LHCN-M2 (cell line): ENCODE results near the gene DENND4C. TPM values are rescaled to one million over a fixed set of nuclear protein-coding genes. Genes with fewer than 3 reads are reported as not detected.
"Not testable (repeated sequence)": the region's sequence is repeated elsewhere in the genome, so short reads cannot be mapped to it uniquely, and the experiment has no call there.

Experiments used
- DNase-seq: peaks from one replicate; pipeline ENCODE4 v3.0.0-alpha.2; 2012; ENCODE audit warnings: low read depth
- total RNA-seq: library from RNA; depleted of rRNA; stranded (reverse); fragments of >200 nt; gene quantifications from 2 replicates; pipeline ENCODE4 v1.2.3, GENCODE V29; 2014

Gene DENND4C
- total RNA-seq, 1 experiment from 2014 or later = 29.3 TPM

- DNase-seq = no peak
Measured at GRCh38 chr9:19372567-19372966, 142.1 kb downstream of the DENND4C start.

DNA sequence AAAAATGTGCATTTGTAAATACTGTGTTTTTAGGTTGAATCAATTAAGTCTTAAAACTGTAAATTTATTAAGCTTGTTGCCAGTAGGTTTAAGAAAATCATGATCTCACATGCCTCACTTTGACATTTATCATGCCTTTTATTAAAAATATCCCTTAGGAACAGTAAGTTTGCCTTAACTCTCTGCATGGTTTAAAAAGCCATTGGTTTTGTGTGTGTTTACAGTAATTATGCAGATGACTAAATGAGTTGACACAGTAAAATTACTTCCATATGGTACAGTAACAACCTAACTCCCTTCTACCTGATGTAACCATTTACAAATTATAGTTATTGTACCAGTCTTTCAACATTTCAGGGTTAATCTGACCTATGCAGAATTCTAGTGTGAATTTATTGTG, 143.0 kb downstream of the DENND4C start:
- no peak for DNase-seq

DNA sequence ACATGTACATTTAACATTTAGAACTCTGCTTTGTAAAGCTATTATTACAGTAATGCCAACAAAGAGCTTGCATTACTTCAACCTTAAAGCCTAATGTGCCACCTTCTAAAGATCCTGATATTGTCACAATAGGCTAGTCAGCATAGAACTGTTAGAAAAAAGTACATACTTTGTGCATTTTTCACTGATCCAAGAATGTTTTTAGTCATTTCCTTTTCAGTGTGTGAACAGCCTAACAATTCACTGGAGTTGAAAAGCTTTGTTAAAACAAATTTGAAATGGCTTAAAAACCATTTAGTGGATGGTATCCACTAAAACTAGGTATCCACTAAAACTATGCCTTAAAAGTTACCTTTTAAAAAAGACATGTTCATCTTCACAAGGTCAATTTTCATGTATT, 145.0 kb downstream of the DENND4C start:
- DNase-seq = no peak

DNA sequence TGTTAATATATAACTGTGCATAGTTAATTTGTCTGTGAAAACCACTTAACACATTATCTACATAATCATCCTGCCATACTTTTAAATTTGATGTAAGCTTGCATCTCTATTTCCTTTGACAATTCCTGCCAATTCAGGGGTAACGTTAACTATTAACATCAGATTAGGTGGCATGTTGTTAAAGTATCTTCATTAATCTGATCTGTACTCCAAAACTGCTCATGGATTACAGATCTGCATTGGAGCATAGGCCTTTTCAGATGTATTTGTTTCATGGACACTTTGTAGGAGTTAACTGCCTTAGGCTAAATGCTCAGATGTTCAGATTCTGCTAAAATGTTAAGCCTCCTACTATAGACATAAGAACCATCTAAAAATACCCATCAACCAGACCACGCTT, 146.4 kb downstream of the DENND4C start:
- DNase-seq = no peak

DNA sequence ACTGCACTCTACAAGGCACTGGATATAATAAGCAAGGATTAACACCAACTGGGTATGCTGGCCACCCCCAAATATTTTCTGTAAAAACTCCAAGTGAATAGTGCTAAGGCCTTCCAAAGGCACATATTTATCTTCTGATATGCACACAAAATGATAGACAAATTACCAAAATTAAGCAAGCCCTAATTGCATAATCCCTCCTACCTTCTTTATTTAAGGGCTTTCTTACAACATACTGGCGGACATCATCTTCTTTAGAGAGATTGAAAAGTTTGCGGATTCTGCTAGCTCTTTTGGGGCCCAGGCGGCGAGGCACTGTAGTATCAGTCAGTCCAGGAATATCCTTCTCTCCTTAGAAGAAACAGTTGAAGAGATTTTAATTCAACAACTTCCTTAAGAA, 147.7 kb downstream of the DENND4C start:
- DNase-seq = no peak

- DNase-seq = no peak
Measured at GRCh38 chr9:19378647-19379046, 148.2 kb downstream of the DENND4C start.

- DNase-seq = no peak
Measured at GRCh38 chr9:19379283-19379682, 148.8 kb downstream of the DENND4C start.

- peak; percentile 30 for DNase-seq
Measured at GRCh38 chr9:19379697-19380046, 149.2 kb downstream of the DENND4C start.

DNA sequence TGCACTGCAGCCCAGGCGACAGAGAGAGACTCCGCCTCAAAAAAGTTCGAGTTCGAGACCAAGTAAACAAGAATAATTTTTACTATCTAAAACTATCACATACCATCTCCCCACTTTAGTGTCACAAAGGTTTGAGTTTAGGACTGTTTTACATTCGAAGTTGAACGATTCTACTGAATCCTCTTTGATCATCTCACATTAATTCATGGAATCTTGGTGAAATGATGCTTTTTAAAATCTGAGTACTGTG, 150.3 kb downstream of the DENND4C start:
- DNase-seq = no peak

DNA sequence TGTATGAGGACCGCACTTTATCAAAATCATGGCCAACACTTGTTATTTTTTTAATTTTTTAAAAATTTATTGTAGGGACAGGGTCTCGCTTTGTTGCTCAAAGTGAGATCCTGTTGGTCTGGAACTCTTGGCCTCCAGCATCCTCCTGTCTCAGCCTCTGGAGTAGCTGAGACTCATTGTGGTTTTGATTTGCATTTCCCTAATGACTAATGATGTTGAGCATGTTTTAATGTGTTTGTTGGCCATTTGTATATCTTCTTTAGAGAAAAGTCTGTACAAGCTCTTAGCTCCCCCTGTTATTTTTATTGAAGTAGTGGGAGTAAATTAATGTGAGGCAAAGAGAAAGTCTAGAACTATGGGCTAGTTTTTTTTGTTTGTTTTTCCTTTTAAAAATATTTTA, 151.2 kb downstream of the DENND4C start:
- no peak for DNase-seq

- not testable (repeated sequence) for DNase-seq
Measured at GRCh38 chr9:19385212-19385611, 154.7 kb downstream of the DENND4C start.

DNA sequence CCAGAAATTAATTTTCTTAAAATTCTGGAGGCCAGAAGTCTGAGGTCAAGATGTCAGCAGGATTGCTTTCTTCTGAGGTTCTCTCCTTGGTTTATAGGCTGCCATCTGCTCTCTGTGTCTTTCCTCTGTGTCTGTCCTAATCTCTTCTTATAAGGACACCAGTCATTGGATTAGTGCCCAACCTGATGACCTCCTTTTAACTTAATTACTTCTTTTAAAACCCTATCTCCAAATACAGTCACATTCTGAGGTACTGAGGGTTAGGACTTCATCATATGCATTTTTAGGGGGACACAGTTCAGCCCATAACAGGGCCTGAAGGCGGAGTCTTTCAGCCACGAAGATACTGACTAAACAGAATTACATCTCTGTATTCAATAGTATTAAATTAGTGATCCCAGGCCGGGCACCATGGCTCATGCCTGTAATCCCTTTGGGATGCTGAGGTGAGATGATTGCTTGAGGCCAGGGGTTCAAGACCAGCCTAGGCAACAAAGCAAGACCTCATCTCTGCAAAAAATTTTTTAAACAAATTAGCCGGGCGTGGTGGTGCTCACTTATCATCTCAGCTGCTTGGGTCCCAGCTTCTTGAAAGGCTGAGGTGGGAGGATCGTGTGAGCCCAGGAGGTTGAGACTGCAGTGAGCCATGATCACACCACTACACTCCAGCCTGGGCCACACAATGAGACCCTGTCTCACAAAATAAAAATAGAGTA, 155.5 kb downstream of the DENND4C start:
- DNase-seq = no peak

DNA sequence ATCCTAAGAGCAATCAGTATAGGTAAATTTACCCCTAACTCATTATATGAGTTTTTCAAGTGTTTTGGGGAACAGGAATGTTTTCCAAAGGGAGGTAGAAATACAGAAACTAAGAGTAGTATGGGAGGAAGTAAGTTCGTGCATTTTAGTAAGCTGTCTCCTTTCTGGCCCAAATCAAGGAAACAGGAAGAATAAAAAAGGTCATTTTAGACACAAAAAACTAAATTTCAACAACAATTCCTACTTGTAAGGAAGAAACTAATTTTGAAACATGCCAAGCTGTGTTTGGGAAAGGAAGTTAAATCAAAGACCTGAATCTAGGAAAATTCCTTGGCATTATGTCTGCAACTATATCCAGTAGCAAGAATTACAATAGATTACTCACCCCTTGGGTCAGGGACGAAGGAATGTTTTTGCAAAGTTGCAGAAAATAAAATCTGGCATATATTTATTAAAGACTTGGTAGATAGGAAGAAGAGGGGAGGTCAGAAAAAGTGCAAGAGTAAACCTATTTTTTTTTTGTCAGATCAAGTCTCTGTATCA, 156.1 kb downstream of the DENND4C start:
- DNase-seq = no peak

GRCh38 chr9:19387317-19387716, 156.8 kb downstream of the DENND4C start:
- no peak for DNase-seq

DNA sequence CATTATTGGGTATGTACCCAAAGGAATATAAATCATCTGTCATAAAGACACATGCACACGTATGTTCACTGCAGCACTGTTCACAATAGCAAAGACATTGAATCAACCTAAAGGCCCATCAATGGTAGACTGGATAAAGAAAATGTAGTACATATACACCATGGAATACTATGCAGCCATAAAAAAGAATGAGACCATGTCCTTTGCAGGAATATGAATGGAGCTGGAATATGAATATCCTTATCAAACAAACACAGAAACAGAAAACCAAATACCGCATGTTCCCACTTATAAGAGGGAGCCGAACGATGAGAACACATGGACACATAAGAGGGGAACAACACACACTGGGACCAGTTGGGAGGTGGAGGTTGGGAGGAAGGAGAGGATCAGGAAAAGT, 159.0 kb downstream of the DENND4C start:
- DNase-seq = not testable (repeated sequence)

GRCh38 chr9:19397845-19398244, 167.4 kb downstream of the DENND4C start:
- no peak for DNase-seq

GRCh38 chr9:19403231-19403630, 172.7 kb downstream of the DENND4C start:
- not testable (repeated sequence) for DNase-seq

DNA sequence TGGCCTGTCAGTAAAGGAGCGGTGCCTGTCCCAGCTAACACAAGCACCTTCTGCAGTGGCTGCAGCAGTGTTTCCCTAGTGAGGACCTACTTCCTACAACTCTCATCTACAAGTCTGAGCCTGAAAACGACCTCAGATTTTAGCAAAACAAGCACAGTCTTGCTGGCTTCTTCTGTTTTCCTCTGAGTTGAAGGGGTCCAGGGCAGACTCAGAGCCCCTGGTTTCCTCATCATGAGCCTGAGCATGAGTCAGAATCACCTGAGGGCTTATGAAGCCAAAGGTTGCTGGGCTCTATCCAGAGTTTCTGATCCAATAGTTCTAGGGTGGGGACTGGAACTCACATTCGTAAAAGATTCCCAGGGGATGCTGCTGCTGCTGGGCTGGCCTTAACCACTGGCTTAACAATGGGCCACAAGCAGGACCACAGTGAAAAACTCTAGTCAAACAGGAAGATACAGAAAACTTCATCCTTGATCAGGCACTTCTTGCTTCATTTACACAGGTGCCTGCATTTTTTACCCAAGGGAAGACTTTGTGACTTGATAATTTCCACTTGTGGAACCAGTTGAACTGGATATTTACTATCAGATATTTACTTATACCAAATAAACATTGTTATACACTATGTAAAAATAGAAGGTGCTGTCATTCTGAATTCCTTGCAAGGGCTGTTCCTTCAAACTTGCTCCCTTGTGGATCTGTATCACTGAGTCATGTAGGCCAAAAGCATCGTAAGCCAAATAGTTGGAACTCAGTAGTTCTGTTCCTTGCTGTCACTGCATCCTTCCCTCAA, 174.0 kb downstream of the DENND4C start:
- DNase-seq = no peak

DNA sequence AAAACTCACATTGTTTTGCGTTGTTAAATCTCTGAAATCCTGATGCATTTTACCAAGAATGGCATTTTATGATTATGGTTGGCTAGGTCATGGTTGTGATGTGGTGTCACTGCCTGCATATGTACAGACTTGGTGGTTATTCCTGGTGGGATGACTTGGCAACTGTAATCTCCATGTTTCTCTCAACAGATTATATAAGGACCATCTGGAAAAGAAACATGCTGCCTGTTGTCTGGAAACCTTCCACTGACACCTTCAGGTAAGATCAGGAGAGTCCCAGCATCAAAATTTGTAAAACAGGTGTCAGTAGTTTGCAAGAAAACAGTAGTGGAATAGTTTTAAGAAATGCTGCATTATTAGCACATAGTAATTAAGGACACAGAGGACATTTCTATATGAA, 175.3 kb downstream of the DENND4C start:
- DNase-seq = no peak

DNA sequence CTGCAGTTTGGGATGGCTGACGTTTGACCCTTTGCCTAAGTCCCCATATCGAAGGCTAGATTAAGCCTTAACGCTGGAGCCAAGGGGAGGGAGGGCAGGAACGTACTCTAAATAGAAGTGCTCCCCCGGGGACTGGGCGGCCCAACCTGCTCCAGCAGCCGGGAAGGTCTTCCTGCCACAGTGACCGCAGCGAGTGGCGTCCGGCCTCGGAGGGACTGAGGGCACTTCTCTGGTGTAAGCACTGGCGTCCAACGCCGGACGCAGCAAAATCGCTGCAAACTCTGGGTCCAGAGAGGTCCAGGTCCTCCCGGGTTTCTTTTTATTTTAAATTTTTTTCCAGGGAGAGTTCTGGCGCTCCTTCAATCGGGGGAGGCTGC, 177.8 kb downstream of the DENND4C start:
- no peak for DNase-seq

DNA sequence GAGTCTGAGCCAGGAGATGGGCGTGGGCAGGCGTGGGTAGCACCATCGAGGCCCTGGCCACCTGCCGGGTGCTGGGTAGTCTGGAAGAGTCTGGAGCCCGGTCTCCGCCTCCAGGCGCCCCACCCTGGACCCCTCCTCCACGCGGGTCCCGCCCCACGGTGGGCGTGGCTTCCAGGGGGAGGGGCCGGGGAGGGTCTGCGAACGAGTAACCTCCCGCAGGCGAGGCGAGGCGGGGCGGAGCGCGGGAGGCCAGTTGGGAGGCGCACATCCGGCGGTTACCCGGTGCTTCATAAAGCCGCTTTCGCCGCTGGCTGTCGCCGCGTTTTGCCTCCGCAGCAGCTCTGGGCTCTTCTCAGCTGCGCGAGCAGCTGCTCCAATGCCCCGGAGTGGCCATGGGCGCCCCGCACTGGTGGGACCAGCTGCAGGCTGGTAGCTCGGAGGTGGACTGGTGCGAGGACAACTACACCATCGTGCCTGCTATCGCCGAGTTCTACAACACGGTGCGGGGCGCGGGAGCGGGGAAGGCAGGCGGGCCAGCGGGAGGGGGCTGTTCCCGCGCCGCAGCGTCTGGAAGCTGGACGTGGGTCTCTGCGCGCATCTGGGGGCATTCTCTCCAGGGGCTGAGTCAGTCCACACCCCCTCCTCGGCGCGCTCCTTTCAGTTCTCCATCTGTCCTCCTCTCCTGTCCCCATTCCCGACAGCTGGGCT, 178.4 kb downstream of the DENND4C start, which contains the start of gene ACER2:
TSS of gene ACER2 (plus strand) at position 317 of the 708 bp plus-strand sequence. CDS start at position 393, 76 bp downstream.
- DNase-seq = peak; percentile 85

GRCh38 chr9:19409401-19410194, 179.1 kb downstream of the DENND4C start:
- peak; percentile 4 for DNase-seq
